ENCODE measurements around the gene PRPF19. TPM values are rescaled to one million over a fixed set of nuclear protein-coding genes. Genes with fewer than 3 reads are reported as not detected.

The PRPF19 gene
- total RNA-seq, 1 experiment from 2014 or later = 109 TPM

DNA sequence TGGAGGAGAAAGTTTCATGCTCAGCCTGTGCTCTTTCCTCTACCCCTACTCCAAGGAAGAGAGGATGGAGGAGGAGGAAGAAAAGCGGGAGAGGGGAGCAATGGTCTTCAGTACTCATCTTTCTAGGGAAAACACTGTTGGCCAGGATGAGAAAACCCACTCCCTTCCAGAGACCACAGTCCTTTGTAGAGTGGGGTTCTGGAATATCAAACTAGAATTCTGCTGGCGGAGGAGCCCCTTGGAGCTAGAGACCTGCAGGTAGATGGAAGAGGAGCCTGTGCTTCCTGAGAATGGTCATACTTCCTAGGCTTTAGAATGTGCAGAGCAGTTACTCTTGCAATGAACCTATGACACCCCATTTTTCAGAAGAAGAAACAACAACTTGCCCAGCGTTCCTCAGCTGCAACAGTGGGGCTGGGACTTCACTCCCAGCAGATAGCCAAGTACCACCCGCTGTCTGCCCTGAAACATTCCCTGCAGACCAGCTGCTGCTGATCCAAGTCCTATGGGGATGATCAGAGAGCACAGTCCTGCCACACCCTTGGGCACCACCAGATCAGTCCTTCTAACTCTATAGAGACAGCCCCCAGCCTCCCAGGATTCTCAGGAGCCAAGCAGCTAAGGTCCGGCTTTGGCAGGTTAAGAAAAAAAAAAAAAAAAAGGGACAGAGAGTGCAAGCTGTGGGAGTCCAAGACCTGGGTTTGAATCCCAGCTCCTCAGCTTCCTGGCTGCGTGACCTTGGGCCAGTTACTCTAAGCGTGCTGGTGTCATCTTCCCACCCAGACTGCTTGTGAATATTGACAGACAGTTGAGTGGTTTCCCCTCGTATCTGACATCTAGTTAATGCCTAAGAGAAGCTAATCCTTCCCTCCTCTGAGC is 51.3 kb downstream of the PRPF19 start:
- Histone ChIP-seq H3K27ac (no peak overlapping the region), H3K9me3 (replicated peaks) (no peaks in the 10 kb centered on the region), H3K36me3 (peaks cover 31% of the 10 kb centered on the region), H3K4me3 (no peak overlapping the region), H3K27me3 (replicated peaks) (no peaks in the 10 kb centered on the region), H3K4me1 (replicated peaks) (peaks cover 22% of the 10 kb centered on the region)
- DNase-seq (ENCODE audit: low read depth in 1 of 2, low spot score in 2 of 2) = no peak

DNA sequence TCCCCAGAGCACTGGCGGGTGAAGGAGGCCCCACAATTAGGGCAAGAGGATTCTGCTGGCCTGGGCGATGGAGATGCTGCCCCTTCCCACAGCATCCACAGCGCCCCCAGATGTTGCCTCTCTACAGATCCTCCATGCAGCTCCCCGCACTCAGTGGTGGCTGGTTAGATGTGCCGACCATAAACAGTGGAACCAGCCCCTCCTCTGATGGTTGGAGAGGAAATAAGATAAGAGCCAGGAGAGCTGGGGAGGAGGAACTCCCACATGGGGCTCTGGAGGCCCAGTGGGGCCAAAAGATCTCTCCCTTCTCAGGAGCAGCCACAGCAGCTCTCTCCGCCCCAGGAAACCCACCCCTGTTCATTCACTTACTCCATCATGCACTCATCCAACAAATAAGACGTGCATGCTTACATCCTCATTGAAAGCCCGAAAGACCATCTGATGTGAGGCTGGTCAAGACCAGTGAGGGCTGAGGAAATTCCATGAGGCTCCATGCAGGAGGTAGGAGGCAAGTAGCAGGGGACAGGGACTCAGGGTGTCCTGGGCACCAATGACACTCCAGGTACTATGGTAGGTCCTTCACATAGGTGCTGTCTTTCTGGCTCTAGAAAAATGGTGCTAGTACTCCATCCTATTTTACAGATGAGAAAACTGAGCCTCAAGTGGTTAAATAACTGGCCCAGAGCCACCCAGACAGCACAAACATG is 52.1 kb downstream of the PRPF19 start:
- Histone ChIP-seq H3K27me3 (replicated peaks) (no peaks in the 10 kb centered on the region), H3K4me1 (replicated peaks) (peaks cover 22% of the 10 kb centered on the region), H3K9me3 (replicated peaks) (no peaks in the 10 kb centered on the region), H3K36me3 (peaks cover 39% of the 10 kb centered on the region), H3K4me3 (no peak overlapping the region), H3K27ac (no peak overlapping the region)
- no peak for DNase-seq (ENCODE audit: low read depth in 1 of 2, low spot score in 2 of 2)

GRCh38 chr11:60852982-60853950 is 53.1 kb downstream of the PRPF19 start:
- peaks cover 49% of the 10 kb centered on the region for H3K36me3 ChIP-seq
- peaks cover 13% of the 10 kb centered on the region for H3K4me1 ChIP-seq (replicated peaks)
- H3K9me3 ChIP-seq (replicated peaks) = no peaks in the 10 kb centered on the region
- H3K4me3 ChIP-seq = no peak overlapping the region
- no peak for DNase-seq (ENCODE audit: low read depth in 1 of 2, low spot score in 2 of 2)
- no peak overlapping the region for H3K27ac ChIP-seq
- H3K27me3 ChIP-seq (replicated peaks) = no peaks in the 10 kb centered on the region

- H3K27ac ChIP-seq = no peak overlapping the region
- peaks cover 58% of the 10 kb centered on the region for H3K36me3 ChIP-seq
- H3K9me3 ChIP-seq (replicated peaks) = no peaks in the 10 kb centered on the region
- H3K4me1 ChIP-seq (replicated peaks) = peaks cover 5% of the 10 kb centered on the region
- DNase-seq (ENCODE audit: low read depth in 1 of 2, low spot score in 2 of 2) = no peak
- no peaks in the 10 kb centered on the region for H3K27me3 ChIP-seq (replicated peaks)
- H3K4me3 ChIP-seq = no peak overlapping the region
Observed at GRCh38 chr11:60852117-60852981, 54.0 kb downstream of the PRPF19 start.

GRCh38 chr11:60851327-60852104 is 54.9 kb downstream of the PRPF19 start:
- Histone ChIP-seq H3K27ac (no peak overlapping the region), H3K36me3 (peaks cover 61% of the 10 kb centered on the region), H3K4me3 (no peak overlapping the region), H3K4me1 (replicated peaks) (no peaks in the 10 kb centered on the region), H3K27me3 (replicated peaks) (no peaks in the 10 kb centered on the region), H3K9me3 (replicated peaks) (no peaks in the 10 kb centered on the region)
- no peak for DNase-seq (ENCODE audit: low read depth in 1 of 2, low spot score in 2 of 2)

GRCh38 chr11:60849641-60850520 is 56.5 kb downstream of the PRPF19 start:
- no peak overlapping the region for H3K4me3 ChIP-seq
- H3K27ac ChIP-seq = no peak overlapping the region
- no peaks in the 10 kb centered on the region; the same call in 1 of the 2 replicates for H3K4me1 ChIP-seq (replicated peaks)
- H3K36me3 ChIP-seq = peaks cover 74% of the 10 kb centered on the region
- H3K9me3 ChIP-seq (replicated peaks) = no peaks in the 10 kb centered on the region
- no peak for DNase-seq (ENCODE audit: low read depth in 1 of 2, low spot score in 2 of 2)
- H3K27me3 ChIP-seq (replicated peaks) = no peaks in the 10 kb centered on the region

- Histone ChIP-seq H3K27ac (no peak overlapping the region), H3K27me3 (replicated peaks) (no peaks in the 10 kb centered on the region), H3K4me1 (replicated peaks) (peaks cover 8% of the 10 kb centered on the region), H3K9me3 (replicated peaks) (no peaks in the 10 kb centered on the region), H3K4me3 (no peak overlapping the region), H3K36me3 (peaks cover 80% of the 10 kb centered on the region)
- DNase-seq (ENCODE audit: low read depth in 1 of 2, low spot score in 2 of 2) = no peak
Observed at GRCh38 chr11:60848714-60849151, 57.7 kb downstream of the PRPF19 start.

- Histone ChIP-seq H3K9me3 (replicated peaks) (no peaks in the 10 kb centered on the region), H3K4me1 (replicated peaks) (peaks cover 16% of the 10 kb centered on the region), H3K4me3 (no peak overlapping the region), H3K27ac (no peak overlapping the region), H3K36me3 (peaks cover 75% of the 10 kb centered on the region), H3K27me3 (replicated peaks) (no peaks in the 10 kb centered on the region)
- no peak for DNase-seq (ENCODE audit: low read depth in 1 of 2, low spot score in 2 of 2)
Observed at GRCh38 chr11:60847896-60848295, 58.5 kb downstream of the PRPF19 start.

- no peak for DNase-seq (ENCODE audit: low read depth in 1 of 2, low spot score in 2 of 2)
- H3K4me3 ChIP-seq = no peak overlapping the region
- H3K36me3 ChIP-seq = peaks cover 71% of the 10 kb centered on the region
- no peaks in the 10 kb centered on the region for H3K27me3 ChIP-seq (replicated peaks)
- H3K9me3 ChIP-seq (replicated peaks) = no peaks in the 10 kb centered on the region
- peaks cover 21% of the 10 kb centered on the region for H3K4me1 ChIP-seq (replicated peaks)
- no peak overlapping the region for H3K27ac ChIP-seq
Observed at GRCh38 chr11:60847281-60847680, 59.1 kb downstream of the PRPF19 start.

GRCh38 chr11:60845338-60845737 is 61.0 kb downstream of the PRPF19 start:
- Histone ChIP-seq H3K27me3 (replicated peaks) (no peaks in the 10 kb centered on the region), H3K27ac (no peak overlapping the region), H3K4me3 (no peak overlapping the region), H3K9me3 (replicated peaks) (no peaks in the 10 kb centered on the region), H3K36me3 (peaks cover 56% of the 10 kb centered on the region), H3K4me1 (replicated peaks) (peaks cover 38% of the 10 kb centered on the region)
- no peak for DNase-seq (ENCODE audit: low read depth in 1 of 2, low spot score in 2 of 2)

DNA sequence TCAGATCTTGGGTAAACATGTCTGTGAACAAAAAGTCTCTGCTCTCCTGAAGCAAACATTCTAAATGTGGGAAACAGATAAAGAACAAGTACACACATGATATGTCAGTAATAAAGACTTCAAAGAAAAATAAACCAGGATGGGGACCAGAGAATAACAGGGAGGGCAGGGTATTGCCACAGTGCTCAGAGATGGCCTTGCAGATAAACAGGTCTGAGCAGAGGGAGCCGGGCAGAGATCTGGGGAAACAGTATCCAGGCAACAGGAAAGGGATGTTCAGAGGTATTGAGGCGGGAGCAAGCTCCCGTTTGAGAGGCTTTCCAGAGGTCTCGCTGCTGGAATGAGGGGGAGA is 61.5 kb downstream of the PRPF19 start:
- Histone ChIP-seq H3K27me3 (replicated peaks) (no peaks in the 10 kb centered on the region), H3K4me1 (replicated peaks) (peaks cover 38% of the 10 kb centered on the region), H3K27ac (no peak overlapping the region), H3K36me3 (peaks cover 51% of the 10 kb centered on the region), H3K9me3 (replicated peaks) (no peaks in the 10 kb centered on the region), H3K4me3 (no peak overlapping the region)
- DNase-seq (ENCODE audit: low read depth in 1 of 2, low spot score in 2 of 2) = no peak

Data from SJSA1 (cell line).